GM18520 (cell line): Measurements from ENCODE around the gene PRKCZ.

ENCODE experiments used
- ATAC-seq: cut with Tn5 transposase; IDR thresholded peaks from one replicate; pipeline ENCODE4 v1.9.1; 2021; ENCODE audit not compliant: unreplicated experiment

The PRKCZ gene

GRCh38 chr1:2226525-2227345 is 176.5 kb downstream of the PRKCZ start:
- peak; percentile 1 for ATAC-seq

- ATAC-seq = peak; percentile 85
These were observed 177.3 kb downstream of the PRKCZ start for GRCh38 chr1:2227346-2228156.

GRCh38 chr1:2228157-2228594 is 178.0 kb downstream of the PRKCZ start, which contains the start of gene SKI:
Gene SKI, plus strand, starts transcription at chr1:2228319. Its CDS starts 448 bp downstream, at chr1:2228767.
- no peak for ATAC-seq

GRCh38 chr1:2228694-2229036 is 178.5 kb downstream of the PRKCZ start:
- no peak for ATAC-seq

GRCh38 chr1:2229037-2229864 is 179.0 kb downstream of the PRKCZ start:
- no peak for ATAC-seq

- no peak for ATAC-seq
These were observed 179.9 kb downstream of the PRKCZ start for GRCh38 chr1:2229911-2230731.

GRCh38 chr1:2230781-2231531 is 180.7 kb downstream of the PRKCZ start:
- ATAC-seq = no peak

- no peak for ATAC-seq
These were observed 181.5 kb downstream of the PRKCZ start for GRCh38 chr1:2231532-2232254.

- no peak for ATAC-seq
These were observed 182.2 kb downstream of the PRKCZ start for GRCh38 chr1:2232255-2232915.

- no peak for ATAC-seq
These were observed 182.8 kb downstream of the PRKCZ start for GRCh38 chr1:2232916-2233438.

GRCh38 chr1:2233468-2233867 is 183.3 kb downstream of the PRKCZ start:
- ATAC-seq = no peak

- ATAC-seq = no peak
These were observed 184.0 kb downstream of the PRKCZ start for GRCh38 chr1:2233997-2234761.

- ATAC-seq = no peak
These were observed 184.5 kb downstream of the PRKCZ start for GRCh38 chr1:2234762-2235113.
